ENCODE data around the gene RAB13. TPM values are rescaled to one million over a fixed set of nuclear protein-coding genes. Genes with fewer than 3 reads are reported as not detected.
"Not testable (repeated sequence)": the region's sequence is repeated elsewhere in the genome, so short reads cannot be mapped to it uniquely, and the experiment has no call there.

RAB13 gene
- total RNA-seq, result 112 TPM

- peak; percentile 83 for DNase-seq (ENCODE audit: low spot score)
Observed at GRCh38 chr1:153985941-153986761, at the start of gene RAB13. TSS of gene RAB13 (minus strand) at chr1:153986339. CDS start at chr1:153986236, 103 bp downstream.

GRCh38 chr1:154033697-154034096 is 47.6 kb upstream of the RAB13 start:
- DNase-seq (ENCODE audit: low spot score), result not testable (repeated sequence)

GRCh38 chr1:154019940-154020339 is 33.8 kb upstream of the RAB13 start:
- no peak for DNase-seq (ENCODE audit: low spot score)

- DNase-seq (ENCODE audit: low spot score), result no peak
Observed at GRCh38 chr1:154019269-154019668, 33.1 kb upstream of the RAB13 start.

GRCh38 chr1:154014154-154014907 is 28.2 kb upstream of the RAB13 start:
- DNase-seq (ENCODE audit: low spot score), result no peak

GRCh38 chr1:154012543-154012942 is 26.4 kb upstream of the RAB13 start:
- DNase-seq (ENCODE audit: low spot score), result not testable (repeated sequence)

- DNase-seq (ENCODE audit: low spot score), result no peak
Observed at GRCh38 chr1:154012129-154012528, 26.0 kb upstream of the RAB13 start.

GRCh38 chr1:154006136-154006535 is 20.0 kb upstream of the RAB13 start:
- DNase-seq (ENCODE audit: low spot score), result no peak

GRCh38 chr1:154000420-154000819 is 14.3 kb upstream of the RAB13 start:
- no peak for DNase-seq (ENCODE audit: low spot score)

GRCh38 chr1:153996882-153997281 is 10.7 kb upstream of the RAB13 start:
- DNase-seq (ENCODE audit: low spot score), result not testable (repeated sequence)

- DNase-seq (ENCODE audit: low spot score), result no peak
Observed at GRCh38 chr1:153995640-153996039, 9.5 kb upstream of the RAB13 start.

GRCh38 chr1:153995202-153995601 is 9.1 kb upstream of the RAB13 start:
- DNase-seq (ENCODE audit: low spot score), result no peak

GRCh38 chr1:153991806-153992205 is 5.7 kb upstream of the RAB13 start:
- no peak for DNase-seq (ENCODE audit: low spot score)

- DNase-seq (ENCODE audit: low spot score), result no peak
Observed at GRCh38 chr1:153991151-153991630, 5.1 kb upstream of the RAB13 start.

- peak; percentile 95 for DNase-seq (ENCODE audit: low spot score)
Observed at GRCh38 chr1:153990468-153991150, 4.5 kb upstream of the RAB13 start, which contains the start of gene RPS27. TSS of gene RPS27 (plus strand) at chr1:153990762. CDS start at chr1:153990797, 35 bp downstream.

GRCh38 chr1:153987621-153988020 is 1.5 kb upstream of the RAB13 start:
- DNase-seq (ENCODE audit: low spot score), result no peak

GRCh38 chr1:153985341-153985912 is 712 bp downstream of the RAB13 start:
- no peak for DNase-seq (ENCODE audit: low spot score)

GRCh38 chr1:153984123-153984894 is 1.8 kb downstream of the RAB13 start:
- no peak for DNase-seq (ENCODE audit: low spot score)

GRCh38 chr1:153981735-153982134 is 4.4 kb downstream of the RAB13 start:
- not testable (repeated sequence) for DNase-seq (ENCODE audit: low spot score)

GRCh38 chr1:153979091-153979490 is 7.0 kb downstream of the RAB13 start:
- not testable (repeated sequence) for DNase-seq (ENCODE audit: low spot score)
